Smooth muscle cell (in vitro differentiated cells): ENCODE measurements around the gene YJU2. TPM values are rescaled to one million over a fixed set of nuclear protein-coding genes. Genes with fewer than 3 reads are reported as not detected.

ENCODE experiments used
- DNase-seq: peaks from one replicate; lab custom pipeline; 2025; ENCODE audit not compliant: unreplicated experiment; lab: John Stamatoyannopoulos, UW
- H2AFZ ChIP-seq: fragments of 200-600 bp; sonication (generic); 2 replicates; pipeline ENCODE4 v1.6.0; 2016; ENCODE audit warnings: antibody characterized with exemption, low read depth, mild to moderate bottlenecking
- H3F3A ChIP-seq: fragments of 200-600 bp; sonication (generic); 2 replicates; pipeline ENCODE4 v1.6.0; 2017; ENCODE audit warnings: antibody characterized with exemption, low read depth
- H3K27ac ChIP-seq: fragments of 200-600 bp; sonication (generic); 2 replicates; pipeline ENCODE4 v1.5.1; 2016; ENCODE audit warnings: low read depth, mild to moderate bottlenecking
- H3K27me3 ChIP-seq: fragments of 200-600 bp; sonication (generic); 2 replicates; pipeline ENCODE4 v1.6.1; 2016; ENCODE audit warnings: low read depth, mild to moderate bottlenecking
- H3K36me3 ChIP-seq: fragments of 200-600 bp; sonication (generic); 2 replicates; pipeline ENCODE4 v1.5.1; 2016; ENCODE audit warnings: low read depth
- H3K4me1 ChIP-seq: fragments of 200-600 bp; sonication (generic); 2 replicates; pipeline ENCODE4 v1.5.1; 2016; ENCODE audit warnings: low read depth
- H3K4me2 ChIP-seq: fragments of 200-600 bp; sonication (generic); 2 replicates; pipeline ENCODE4 v1.6.0; 2016; ENCODE audit warnings: mild to moderate bottlenecking
- H3K4me3 ChIP-seq: fragments of 200-600 bp; sonication (generic); 2 replicates; pipeline ENCODE4 v1.5.1; 2016; ENCODE audit warnings: mild to moderate bottlenecking
- H3K79me2 ChIP-seq: fragments of 200-600 bp; sonication (generic); 2 replicates; pipeline ENCODE4 v1.6.0; 2016; ENCODE audit warnings: low read depth, mild to moderate bottlenecking
- H3K9ac ChIP-seq: fragments of 200-600 bp; sonication (generic); 2 replicates; pipeline ENCODE4 v1.6.0; 2016; ENCODE audit warnings: low read depth
- H3K9me3 ChIP-seq: fragments of 200-600 bp; sonication (generic); replicated peaks from 2 replicates; pipeline ENCODE4 v1.5.1; 2016; ENCODE audit warnings: low read depth
- H4K20me1 ChIP-seq: fragments of 200-600 bp; sonication (generic); 2 replicates; pipeline ENCODE4 v1.6.0; 2016; ENCODE audit warnings: low read depth
- WGBS: methylation state at CpG from one replicate; pipeline ENCODE4 v1.1.7; 2016; ENCODE audit warnings: low lambda C conversion rate; 5-methylcytosine and 5-hydroxymethylcytosine counted together
- polyA plus RNA-seq: library from polyadenylated mRNA; unstranded; fragments of >200 nt; fragmentation: Nextera tagmentation; extraction: Ambion mirVana; gene quantifications from 2 replicates; pipeline ENCODE4 v1.2.1, GENCODE V29; 2016
- total RNA-seq: library from RNA; depleted of rRNA; stranded (reverse); fragments of >200 nt; gene quantifications from 2 replicates; pipeline ENCODE4 v1.2.3, GENCODE V29; 2014
- TF ChIP-seq, protein P1 (sequence below): fragments of 200-600 bp; sonication (generic); IDR thresholded peaks from 2 replicates; pipeline ENCODE4 v1.5.1; 2017; ENCODE audit warnings: borderline replicate concordance, mild to moderate bottlenecking, antibody characterized with exemption; ENCODE audit not compliant: insufficient read depth, poor library complexity, severe bottlenecking

Gene YJU2
- total and polyA plus RNA-seq, 2 experiments from 2014 or later = 8.7 to 12.0 TPM

DNA sequence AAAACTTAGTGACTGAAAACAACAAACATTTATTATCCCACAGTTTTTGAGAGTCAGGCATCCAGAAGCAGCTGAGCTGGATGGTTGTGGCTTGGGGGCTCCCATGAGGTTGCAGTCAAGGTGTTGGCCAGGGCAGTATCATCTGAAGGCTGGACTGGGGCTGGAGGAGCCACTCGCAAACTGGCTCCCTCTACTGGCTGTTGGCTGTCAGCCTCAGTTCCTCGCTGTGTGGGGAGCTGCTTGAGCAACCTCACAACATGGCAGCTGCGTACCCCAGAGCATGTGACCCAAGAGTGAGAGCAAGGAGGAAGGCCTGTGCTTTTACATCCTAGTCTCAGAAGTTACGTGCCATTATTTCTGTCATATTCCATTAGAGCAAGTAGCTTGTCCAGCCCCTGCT, 9.7 kb downstream of the YJU2 start:
- Histone ChIP-seq H3K4me3 (no peak overlapping the region), H3K9me3 (no peaks in the 10 kb centered on the region), H3K9ac (no peak overlapping the region), H3K36me3 (peaks cover 12% of the 10 kb centered on the region), H3K27ac (no peak overlapping the region), H3K79me2 (no peaks in the 10 kb centered on the region), H2AFZ (no peak overlapping the region), H3K4me2 (no peak overlapping the region), H3K4me1 (no peaks in the 10 kb centered on the region), H3F3A (no peaks in the 10 kb centered on the region), H4K20me1 (no peaks in the 10 kb centered on the region), H3K27me3 (no peaks in the 10 kb centered on the region)
- DNase-seq = no peak
- 97% methylated on average over 4 of the region's 4 CpGs for WGBS
- TF ChIP-seq, protein P1, sequence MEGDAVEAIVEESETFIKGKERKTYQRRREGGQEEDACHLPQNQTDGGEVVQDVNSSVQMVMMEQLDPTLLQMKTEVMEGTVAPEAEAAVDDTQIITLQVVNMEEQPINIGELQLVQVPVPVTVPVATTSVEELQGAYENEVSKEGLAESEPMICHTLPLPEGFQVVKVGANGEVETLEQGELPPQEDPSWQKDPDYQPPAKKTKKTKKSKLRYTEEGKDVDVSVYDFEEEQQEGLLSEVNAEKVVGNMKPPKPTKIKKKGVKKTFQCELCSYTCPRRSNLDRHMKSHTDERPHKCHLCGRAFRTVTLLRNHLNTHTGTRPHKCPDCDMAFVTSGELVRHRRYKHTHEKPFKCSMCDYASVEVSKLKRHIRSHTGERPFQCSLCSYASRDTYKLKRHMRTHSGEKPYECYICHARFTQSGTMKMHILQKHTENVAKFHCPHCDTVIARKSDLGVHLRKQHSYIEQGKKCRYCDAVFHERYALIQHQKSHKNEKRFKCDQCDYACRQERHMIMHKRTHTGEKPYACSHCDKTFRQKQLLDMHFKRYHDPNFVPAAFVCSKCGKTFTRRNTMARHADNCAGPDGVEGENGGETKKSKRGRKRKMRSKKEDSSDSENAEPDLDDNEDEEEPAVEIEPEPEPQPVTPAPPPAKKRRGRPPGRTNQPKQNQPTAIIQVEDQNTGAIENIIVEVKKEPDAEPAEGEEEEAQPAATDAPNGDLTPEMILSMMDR = no peak

DNA sequence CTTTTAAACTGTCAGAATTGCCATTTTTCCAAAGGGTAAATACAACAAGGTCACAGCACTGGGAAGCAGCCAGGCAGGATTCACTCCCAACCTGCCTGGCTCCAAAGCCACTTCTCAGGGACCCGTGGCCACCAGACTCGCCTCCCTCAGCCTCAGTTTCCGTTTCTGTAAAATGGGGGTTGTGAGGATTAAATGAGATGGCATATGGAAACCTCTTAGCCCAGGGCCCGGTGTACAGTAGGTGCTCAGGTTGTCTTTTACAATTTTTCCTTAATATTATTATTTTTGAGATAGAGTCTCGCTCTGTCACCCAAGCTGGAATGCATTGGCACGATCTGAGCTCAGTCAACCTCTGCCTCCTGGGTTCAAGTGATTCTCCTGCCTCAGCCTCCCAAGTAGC, 10.1 kb downstream of the YJU2 start:
- H3K9ac ChIP-seq = no peak overlapping the region
- no peaks in the 10 kb centered on the region for H3K79me2 ChIP-seq
- no peak overlapping the region for H2AFZ ChIP-seq
- no peaks in the 10 kb centered on the region for H4K20me1 ChIP-seq
- no peaks in the 10 kb centered on the region for H3K9me3 ChIP-seq
- WGBS = 86% methylated on average over 6 of the region's 6 CpGs
- H3K36me3 ChIP-seq = peaks cover 12% of the 10 kb centered on the region
- no peak for DNase-seq
- no peaks in the 10 kb centered on the region for H3K4me1 ChIP-seq
- no peak overlapping the region for H3K4me2 ChIP-seq
- H3K27ac ChIP-seq = no peak overlapping the region
- H3K4me3 ChIP-seq = no peak overlapping the region
- TF ChIP-seq, protein P1 = no peak
- H3K27me3 ChIP-seq = no peaks in the 10 kb centered on the region
- no peaks in the 10 kb centered on the region for H3F3A ChIP-seq

- Histone ChIP-seq H3K4me1 (no peaks in the 10 kb centered on the region), H3K79me2 (no peaks in the 10 kb centered on the region), H3K4me2 (no peak overlapping the region), H3K9ac (no peak overlapping the region), H3K9me3 (no peaks in the 10 kb centered on the region), H3K27me3 (no peaks in the 10 kb centered on the region), H3K4me3 (no peak overlapping the region), H3F3A (no peaks in the 10 kb centered on the region), H3K27ac (no peak overlapping the region), H2AFZ (no peak overlapping the region), H3K36me3 (peaks cover 11% of the 10 kb centered on the region), H4K20me1 (no peaks in the 10 kb centered on the region)
- TF ChIP-seq, protein P1 = no peak
- 99% methylated on average over 28 of the region's 28 CpGs for WGBS
- DNase-seq = no peak
These were observed 11.3 kb downstream of the YJU2 start for GRCh38 chr19:4258181-4258580.

GRCh38 chr19:4260613-4261191, 13.8 kb downstream of the YJU2 start:
- no peaks in the 10 kb centered on the region for H3K79me2 ChIP-seq
- 94% methylated on average over 11 of the region's 11 CpGs for WGBS
- no peaks in the 10 kb centered on the region for H3K9me3 ChIP-seq
- H4K20me1 ChIP-seq = no peaks in the 10 kb centered on the region
- TF ChIP-seq, protein P1 = no peak
- H3K4me1 ChIP-seq = no peaks in the 10 kb centered on the region
- H2AFZ ChIP-seq = no peak overlapping the region
- no peak overlapping the region for H3K9ac ChIP-seq
- H3K4me2 ChIP-seq = no peak overlapping the region
- H3K27me3 ChIP-seq = no peaks in the 10 kb centered on the region
- H3K27ac ChIP-seq = no peak overlapping the region
- H3K36me3 ChIP-seq = no peaks in the 10 kb centered on the region
- no peaks in the 10 kb centered on the region for H3F3A ChIP-seq
- no peak overlapping the region for H3K4me3 ChIP-seq
- no peak for DNase-seq
